Activated CD4-positive, alpha-beta T cell treated with anti-CD3 and anti-CD28 coated beads, Interleukin-2, amount 10 ng/mL, durations not matched to agents 24 days and 14 days (primary cell): Measurements from ENCODE around the gene DPYSL5. TPM values are rescaled to one million over a fixed set of nuclear protein-coding genes. Genes with fewer than 3 reads are reported as not detected.

Experiments
- DNase-seq: peaks from one replicate; pipeline ENCODE4 v3.0.0; 2022
- H3K27ac Mint-ChIP-seq: one replicate; pipeline ENCODE4 v1.8.0; 2022; ENCODE audit warnings: mild to moderate bottlenecking, mixed read lengths
- H3K27me3 Mint-ChIP-seq: one replicate; pipeline ENCODE4 v1.8.0; 2022; ENCODE audit warnings: mixed read lengths
- H3K36me3 Mint-ChIP-seq: one replicate; pipeline ENCODE4 v1.8.0; 2022; ENCODE audit warnings: low read depth, mild to moderate bottlenecking, mixed read lengths
- H3K4me1 Mint-ChIP-seq: one replicate; pipeline ENCODE4 v1.8.0; 2021; ENCODE audit warnings: mixed read lengths
- H3K4me3 Mint-ChIP-seq: one replicate; pipeline ENCODE4 v1.8.0; 2022; ENCODE audit warnings: mild to moderate bottlenecking, moderate library complexity, mixed read lengths
- H3K9me3 Mint-ChIP-seq: one replicate; pipeline ENCODE4 v1.8.0; 2021; ENCODE audit warnings: mixed read lengths
- intact Hi-C: fragments of 100-400 bp; cut with micrococcal nuclease; formaldehyde crosslinking; loops from one replicate; pipeline ENCODE4 v1.15.1; 2023
- total RNA-seq: library from RNA; stranded (reverse); gene quantifications from 2 replicates; pipeline ENCODE4 v1.2.3, GENCODE V29; 2022

The DPYSL5 gene
- total RNA-seq, 1 donor from 2014 or later: not detected

DNA sequence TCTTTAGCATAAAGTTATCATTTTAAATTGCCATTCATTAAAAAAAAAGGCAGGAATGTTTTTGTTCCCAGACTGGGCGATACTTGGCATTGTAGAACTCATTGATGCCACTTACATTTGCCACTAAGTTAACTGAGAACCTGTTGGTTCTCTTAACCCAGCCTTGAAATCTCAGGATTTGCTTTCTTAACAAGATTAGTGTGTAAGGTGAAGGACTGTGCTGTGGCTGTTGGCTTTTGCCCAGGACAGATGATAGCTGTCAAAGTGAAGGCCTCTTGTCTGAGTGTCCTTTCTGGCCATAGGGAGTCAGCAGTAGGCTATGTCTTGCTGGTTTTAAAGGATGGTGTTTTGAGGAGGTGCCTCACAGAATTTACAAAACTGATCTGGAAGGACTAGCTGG, 2.6 kb downstream of the DPYSL5 start:
- peaks cover 5% of the 10 kb centered on the region for H3K4me1 Mint-ChIP-seq
- DNase-seq: no peak
- peaks cover 58% of the 10 kb centered on the region for H3K27me3 Mint-ChIP-seq
- H3K36me3 Mint-ChIP-seq: no peaks in the 10 kb centered on the region
- intact Hi-C loops: no loop called here
- no peak overlapping the region for H3K4me3 Mint-ChIP-seq
- H3K27ac Mint-ChIP-seq: no peak overlapping the region
- H3K9me3 Mint-ChIP-seq: no peaks in the 10 kb centered on the region

DNA sequence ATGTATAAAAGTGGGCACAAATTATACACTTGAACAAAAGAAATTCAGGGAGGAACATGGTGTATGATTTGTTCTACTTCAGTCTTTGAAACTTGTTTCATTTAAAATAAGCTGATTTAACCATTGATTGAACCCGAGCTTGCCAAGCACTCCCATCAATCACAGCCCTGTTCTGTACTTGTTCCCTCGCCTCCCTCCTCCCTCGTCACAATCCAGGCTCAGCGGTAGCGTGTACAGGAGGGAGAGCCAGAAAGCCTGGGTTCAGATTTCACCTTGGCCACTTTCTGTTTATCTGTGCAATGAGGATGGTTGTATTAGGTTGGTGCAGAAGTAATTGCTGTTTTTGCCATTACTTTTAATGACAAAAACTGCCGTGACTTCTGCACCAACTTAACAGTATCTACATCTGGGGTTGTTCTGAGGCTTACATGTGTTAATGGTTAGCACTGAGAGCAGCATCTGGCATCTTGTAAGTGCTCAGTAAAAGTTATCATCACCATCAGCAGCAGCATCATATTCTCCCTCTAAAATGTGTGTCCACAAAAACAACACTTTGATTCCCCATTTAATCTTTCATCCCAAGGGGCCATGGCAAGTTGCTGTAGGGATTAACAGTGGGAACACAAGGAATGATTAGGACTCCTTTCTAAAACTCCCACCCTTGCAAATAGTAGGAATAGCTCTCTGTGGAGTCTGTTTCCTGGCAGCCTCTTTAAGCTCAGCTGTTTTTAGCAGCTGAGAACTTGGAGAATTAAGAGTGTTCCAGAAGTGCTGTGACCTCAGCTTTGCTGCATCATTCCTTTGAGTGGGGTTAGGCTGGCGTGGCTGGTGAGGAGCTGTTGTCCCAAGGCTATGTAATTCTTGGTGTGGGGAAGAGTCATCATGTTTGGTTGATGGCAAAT, 4.7 kb downstream of the DPYSL5 start:
- intact Hi-C loops: no loop called here
- Mint-ChIP-seq H3K4me1 (peaks cover 3% of the 10 kb centered on the region), H3K4me3 (no peak overlapping the region), H3K27me3 (peaks cover 49% of the 10 kb centered on the region), H3K27ac (no peak overlapping the region), H3K9me3 (no peaks in the 10 kb centered on the region), H3K36me3 (no peaks in the 10 kb centered on the region)
- DNase-seq: no peak

DNA sequence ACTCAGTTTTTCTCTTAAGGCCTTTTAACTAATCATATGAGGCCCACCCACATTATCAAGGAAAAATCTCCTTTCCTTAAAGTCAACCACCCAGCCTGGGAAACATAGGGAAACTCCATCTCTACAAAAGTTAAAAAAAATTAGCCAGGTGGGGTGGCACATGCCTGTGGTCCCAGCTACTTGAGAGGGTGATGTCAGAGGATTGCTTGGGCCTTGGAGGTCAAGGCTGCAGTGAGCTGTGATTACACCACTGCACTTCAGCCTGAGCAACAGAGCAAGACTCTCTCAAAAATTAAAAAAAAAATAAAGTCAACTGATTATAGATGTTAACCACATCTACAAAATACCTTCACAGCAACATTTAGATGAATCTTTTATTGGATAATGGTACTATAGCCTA, 5.8 kb downstream of the DPYSL5 start:
- H3K27ac Mint-ChIP-seq: no peak overlapping the region
- H3K36me3 Mint-ChIP-seq: no peaks in the 10 kb centered on the region
- peaks cover 50% of the 10 kb centered on the region for H3K27me3 Mint-ChIP-seq
- no peaks in the 10 kb centered on the region for H3K9me3 Mint-ChIP-seq
- peaks cover 3% of the 10 kb centered on the region for H3K4me1 Mint-ChIP-seq
- intact Hi-C loops: no loop called here
- H3K4me3 Mint-ChIP-seq: no peak overlapping the region
- DNase-seq: no peak

DNA sequence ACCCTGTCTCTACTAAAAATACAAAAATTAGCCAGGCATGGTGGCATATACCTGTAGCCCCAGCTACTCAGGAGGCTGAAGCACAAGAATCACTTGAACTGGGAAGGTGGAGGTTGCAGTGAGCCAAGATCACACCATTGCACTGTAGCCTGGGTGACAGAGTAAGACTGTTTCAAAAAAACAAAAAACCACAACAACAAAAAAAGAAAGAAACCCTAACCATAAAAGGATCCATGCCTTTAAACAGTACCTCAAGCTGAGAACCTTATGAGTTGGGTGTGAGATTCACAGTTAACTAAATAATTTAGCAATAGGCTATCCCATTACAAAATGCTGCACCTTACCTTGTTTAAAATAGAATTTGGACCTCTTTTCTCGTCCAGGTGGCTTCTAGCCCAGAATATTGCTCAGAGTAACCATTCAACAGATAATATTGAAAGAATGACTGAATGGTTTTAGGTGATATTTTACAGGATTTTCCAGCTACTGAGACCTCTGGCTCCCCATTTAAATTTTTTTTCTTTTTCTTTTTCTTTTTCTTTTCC, 6.4 kb downstream of the DPYSL5 start:
- no peak for DNase-seq
- no peaks in the 10 kb centered on the region for H3K9me3 Mint-ChIP-seq
- no peaks in the 10 kb centered on the region for H3K36me3 Mint-ChIP-seq
- H3K27ac Mint-ChIP-seq: no peak overlapping the region
- H3K27me3 Mint-ChIP-seq: peaks cover 47% of the 10 kb centered on the region
- H3K4me3 Mint-ChIP-seq: no peak overlapping the region
- no peaks in the 10 kb centered on the region for H3K4me1 Mint-ChIP-seq
- intact Hi-C loops: no loop called here

DNA sequence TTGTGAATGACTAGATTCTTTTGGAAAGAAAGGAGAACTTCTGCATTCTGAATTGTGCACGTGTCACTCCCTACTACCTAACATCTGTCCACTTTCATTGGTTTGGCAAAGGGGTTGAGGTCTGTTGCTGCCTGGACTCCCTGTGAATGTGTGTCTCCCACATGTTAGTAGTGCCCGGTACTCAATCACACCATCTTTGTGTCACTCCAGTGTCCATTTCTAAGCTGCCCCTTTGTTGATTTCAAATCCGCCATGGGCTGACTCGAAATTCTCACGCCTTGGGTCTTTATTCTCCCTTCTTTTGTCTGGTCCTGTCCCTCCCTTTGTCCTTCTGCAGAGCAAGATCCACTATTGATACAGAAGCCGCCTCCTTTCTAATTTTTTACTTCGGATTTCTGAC, 7.5 kb downstream of the DPYSL5 start:
- DNase-seq: no peak
- no peaks in the 10 kb centered on the region for H3K9me3 Mint-ChIP-seq
- H3K36me3 Mint-ChIP-seq: no peaks in the 10 kb centered on the region
- H3K27me3 Mint-ChIP-seq: peaks cover 49% of the 10 kb centered on the region
- H3K27ac Mint-ChIP-seq: no peak overlapping the region
- intact Hi-C loops: no loop called here
- H3K4me1 Mint-ChIP-seq: no peaks in the 10 kb centered on the region
- H3K4me3 Mint-ChIP-seq: no peak overlapping the region

DNA sequence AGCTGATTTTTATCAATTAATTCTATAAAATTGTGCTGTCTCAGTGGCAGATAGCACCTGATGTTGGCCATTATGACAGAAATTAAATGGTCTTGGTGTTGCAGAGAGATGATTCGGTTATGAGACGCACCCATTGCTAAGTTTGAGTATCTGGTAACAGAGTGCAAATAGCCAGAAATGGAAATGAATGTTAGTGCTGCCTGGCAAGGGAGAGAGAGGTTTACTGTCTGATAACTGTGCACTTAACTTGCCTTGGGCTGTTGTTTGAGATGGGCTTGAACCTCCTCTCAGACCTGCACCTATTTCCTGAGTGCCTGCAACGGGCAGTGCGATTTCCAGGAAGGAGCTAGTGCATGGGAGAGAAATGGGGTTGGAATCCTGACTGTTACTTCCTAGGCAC, 11.7 kb downstream of the DPYSL5 start:
- Mint-ChIP-seq H3K27ac (no peak overlapping the region), H3K36me3 (no peaks in the 10 kb centered on the region), H3K4me1 (no peaks in the 10 kb centered on the region), H3K9me3 (no peaks in the 10 kb centered on the region), H3K4me3 (no peak overlapping the region), H3K27me3 (peaks cover 34% of the 10 kb centered on the region)
- DNase-seq: no peak
- intact Hi-C loops: no loop called here

DNA sequence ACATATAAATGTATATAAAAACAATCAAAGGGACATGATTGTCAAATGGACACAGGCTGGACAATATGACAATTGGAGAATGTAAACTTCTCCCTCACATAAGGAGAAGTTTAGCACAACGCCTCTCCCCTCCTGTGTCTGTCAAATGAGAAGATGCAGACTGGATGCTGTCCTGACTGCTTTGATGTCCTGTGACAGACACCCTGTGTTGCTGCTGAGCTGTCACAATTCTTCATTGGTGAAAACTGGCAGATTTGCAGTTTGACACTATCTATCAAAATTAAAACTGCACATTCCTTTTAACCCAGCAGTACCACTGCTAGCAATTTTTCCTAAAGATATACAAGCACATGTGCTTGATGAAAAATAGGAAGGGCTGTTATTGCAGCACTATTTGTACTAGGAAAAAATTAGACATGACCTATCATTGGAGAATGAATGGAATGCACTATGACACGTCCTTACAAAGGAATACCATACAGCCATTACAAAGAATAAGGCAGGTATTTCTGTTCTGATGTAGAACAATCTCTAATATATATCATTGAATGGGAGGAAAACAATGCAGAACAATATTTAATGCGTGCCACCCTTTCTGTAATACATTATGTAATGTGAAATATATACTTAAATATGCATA, 12.4 kb downstream of the DPYSL5 start:
- no peak overlapping the region for H3K27ac Mint-ChIP-seq
- intact Hi-C loops: no loop called here
- H3K27me3 Mint-ChIP-seq: peaks cover 35% of the 10 kb centered on the region
- DNase-seq: no peak
- H3K4me3 Mint-ChIP-seq: no peak overlapping the region
- H3K36me3 Mint-ChIP-seq: no peaks in the 10 kb centered on the region
- no peaks in the 10 kb centered on the region for H3K9me3 Mint-ChIP-seq
- no peaks in the 10 kb centered on the region for H3K4me1 Mint-ChIP-seq

DNA sequence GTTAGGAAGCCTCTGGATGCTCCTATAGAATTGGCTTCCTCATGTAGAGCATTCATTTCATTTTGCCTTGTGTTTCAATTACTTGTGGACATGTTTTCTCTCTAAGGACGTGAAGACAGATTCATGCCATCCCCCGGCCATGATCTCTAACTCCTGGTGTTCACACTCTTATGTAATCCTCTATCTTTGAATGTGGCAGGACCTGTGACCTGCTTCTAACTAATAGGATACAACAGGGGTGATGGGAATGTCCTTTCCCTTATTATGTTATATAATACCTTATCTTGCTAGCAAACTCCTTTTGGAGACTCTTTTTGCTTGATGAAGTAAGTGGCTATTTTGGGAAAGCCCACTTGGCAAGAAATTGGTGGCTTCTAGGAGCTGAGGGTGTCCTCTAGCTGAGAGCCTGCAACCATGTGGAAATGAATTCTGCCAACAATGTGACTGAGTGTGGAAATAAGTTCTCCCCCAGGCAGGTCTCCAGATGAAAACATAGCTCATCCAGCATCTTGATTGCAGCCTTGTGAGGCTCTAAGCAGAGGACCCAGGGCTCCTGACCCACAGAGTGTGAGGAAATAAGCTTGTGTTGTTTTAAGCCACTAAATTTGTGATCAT, 13.8 kb downstream of the DPYSL5 start:
- Mint-ChIP-seq H3K4me1 (no peaks in the 10 kb centered on the region), H3K9me3 (no peaks in the 10 kb centered on the region), H3K4me3 (no peak overlapping the region), H3K36me3 (no peaks in the 10 kb centered on the region), H3K27me3 (peaks cover 26% of the 10 kb centered on the region), H3K27ac (no peak overlapping the region)
- DNase-seq: no peak
- intact Hi-C loops: no loop called here

DNA sequence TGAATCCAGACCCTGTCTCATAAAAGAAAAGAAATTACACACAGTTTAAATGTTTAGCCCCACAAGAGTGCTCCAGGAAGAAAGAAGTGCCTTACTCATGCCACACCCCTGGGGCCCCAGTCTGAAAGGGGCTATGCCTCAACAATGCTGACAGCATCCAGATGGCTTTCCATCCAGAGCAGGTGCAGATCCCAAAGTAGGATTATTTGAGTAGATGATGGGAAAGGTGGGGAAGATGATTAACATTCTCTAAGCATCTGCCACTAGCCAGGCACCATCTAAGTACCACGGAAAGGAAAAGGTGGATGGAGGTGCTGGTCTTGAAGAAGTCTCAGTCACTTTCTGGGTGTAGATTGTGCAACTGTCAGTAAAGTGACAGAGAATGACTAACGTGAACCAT, 16.3 kb downstream of the DPYSL5 start:
- peaks cover 23% of the 10 kb centered on the region for H3K27me3 Mint-ChIP-seq
- no peaks in the 10 kb centered on the region for H3K4me1 Mint-ChIP-seq
- no peaks in the 10 kb centered on the region for H3K9me3 Mint-ChIP-seq
- DNase-seq: no peak
- intact Hi-C loops: no loop called here
- H3K36me3 Mint-ChIP-seq: no peaks in the 10 kb centered on the region
- no peak overlapping the region for H3K27ac Mint-ChIP-seq
- H3K4me3 Mint-ChIP-seq: no peak overlapping the region

DNA sequence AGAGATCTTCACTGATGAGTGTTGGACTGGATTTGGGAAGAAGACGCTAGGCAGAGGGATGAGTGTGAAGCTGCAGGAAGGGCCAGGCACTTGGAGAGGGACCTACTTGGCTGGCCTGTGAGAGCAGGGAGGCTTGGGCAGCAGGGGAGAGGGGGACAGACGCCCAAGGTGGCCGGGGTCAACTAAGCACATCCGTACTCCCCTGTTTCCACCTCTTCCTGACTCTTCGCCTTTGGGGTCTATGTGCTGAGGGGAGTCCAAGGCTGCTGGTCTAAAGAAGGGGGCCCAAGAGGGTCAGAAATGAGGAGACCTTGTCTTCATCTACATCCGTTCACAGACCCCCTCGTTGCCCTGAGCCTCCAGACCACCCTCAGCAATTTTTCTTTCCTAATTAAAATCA, 16.7 kb downstream of the DPYSL5 start:
- Mint-ChIP-seq H3K9me3 (no peaks in the 10 kb centered on the region), H3K4me1 (no peaks in the 10 kb centered on the region), H3K27ac (no peak overlapping the region), H3K36me3 (no peaks in the 10 kb centered on the region), H3K4me3 (no peak overlapping the region), H3K27me3 (peaks cover 20% of the 10 kb centered on the region)
- intact Hi-C loops: no loop called here
- DNase-seq: no peak

DNA sequence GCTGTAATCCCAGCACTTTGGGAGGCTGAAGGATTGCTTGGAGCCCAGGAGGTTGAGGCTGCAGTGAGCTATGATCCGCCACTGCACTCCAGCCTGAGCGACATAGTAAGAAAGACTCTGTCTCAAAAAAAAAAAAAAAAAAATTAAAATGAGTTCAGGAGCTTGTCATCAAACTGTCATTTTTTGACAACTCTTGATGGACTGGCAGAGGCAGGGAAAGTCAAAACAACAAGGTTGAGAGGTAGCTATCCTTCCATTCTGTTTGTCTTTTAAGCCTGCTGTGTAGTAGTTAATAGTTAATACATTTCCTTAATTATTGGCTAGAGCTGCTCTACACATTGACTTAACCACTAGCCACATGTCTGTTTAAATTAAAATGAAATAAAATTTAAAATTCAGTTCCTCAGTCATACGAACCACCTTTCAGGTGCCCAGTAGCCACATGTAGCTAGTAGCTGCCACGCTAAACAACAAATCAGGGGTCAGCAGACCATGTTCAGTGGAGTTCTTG, 22.7 kb downstream of the DPYSL5 start:
- Mint-ChIP-seq H3K4me1 (no peaks in the 10 kb centered on the region), H3K27ac (no peak overlapping the region), H3K4me3 (no peak overlapping the region), H3K9me3 (no peaks in the 10 kb centered on the region), H3K27me3 (peaks cover 9% of the 10 kb centered on the region), H3K36me3 (no peaks in the 10 kb centered on the region)
- no peak for DNase-seq
- intact Hi-C loops: no loop called here

DNA sequence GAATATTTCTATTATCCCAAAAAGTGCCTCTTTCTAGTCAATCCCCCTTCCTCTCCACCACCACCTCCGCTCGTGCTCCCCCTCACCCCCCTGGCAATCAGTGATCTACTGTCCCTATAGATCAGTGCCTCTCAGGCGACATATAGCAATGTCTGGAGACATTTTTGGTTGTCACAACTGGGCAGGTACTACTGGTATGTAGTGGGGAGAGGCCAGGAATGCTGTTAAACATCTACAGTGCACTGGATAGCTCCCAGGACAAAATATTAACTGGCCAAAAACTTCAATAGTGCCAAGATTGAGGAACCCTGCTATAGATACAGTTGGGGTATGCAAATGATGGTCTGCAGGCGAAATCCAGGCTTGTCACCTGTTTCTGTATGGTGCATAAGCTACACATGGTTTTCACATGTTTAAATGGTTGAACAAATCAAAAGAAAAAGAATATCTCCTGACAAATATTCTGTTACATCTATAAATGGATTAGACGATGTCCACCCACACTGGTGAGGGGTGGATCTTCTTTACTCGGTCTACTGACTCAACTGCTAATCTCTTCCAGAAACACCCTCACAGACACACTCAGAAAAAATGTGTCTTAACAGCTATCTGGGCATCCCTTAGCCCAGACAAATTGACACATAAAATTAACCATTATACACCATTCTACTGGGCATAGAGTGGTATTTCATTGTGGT, 25.5 kb downstream of the DPYSL5 start:
- no peak for DNase-seq
- intact Hi-C loops: no loop called here
- Mint-ChIP-seq H3K36me3 (no peaks in the 10 kb centered on the region), H3K9me3 (no peaks in the 10 kb centered on the region), H3K4me3 (no peak overlapping the region), H3K4me1 (no peaks in the 10 kb centered on the region), H3K27ac (no peak overlapping the region), H3K27me3 (peaks cover 12% of the 10 kb centered on the region)

DNA sequence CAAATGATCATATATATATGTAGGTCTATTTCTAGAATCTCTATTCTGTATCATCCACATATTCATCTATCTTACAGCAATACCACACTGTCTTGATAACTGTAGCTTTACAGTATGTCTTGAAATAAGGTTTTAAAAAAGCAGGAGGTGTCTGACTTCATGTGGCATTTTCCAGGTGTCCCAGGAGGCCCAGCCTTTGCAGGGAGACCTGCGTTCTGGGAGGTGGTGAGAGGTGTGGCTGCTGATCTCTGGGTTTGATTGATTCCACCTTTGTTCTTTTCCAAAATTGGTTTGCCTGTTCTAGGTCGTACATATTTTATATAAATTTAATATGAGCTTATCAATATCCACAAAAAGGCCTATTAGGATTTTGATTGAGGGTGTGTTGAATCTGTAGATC, 26.6 kb downstream of the DPYSL5 start:
- H3K9me3 Mint-ChIP-seq: no peaks in the 10 kb centered on the region
- peaks cover 13% of the 10 kb centered on the region for H3K27me3 Mint-ChIP-seq
- no peak for DNase-seq
- H3K36me3 Mint-ChIP-seq: no peaks in the 10 kb centered on the region
- intact Hi-C loops: no loop called here
- H3K27ac Mint-ChIP-seq: no peak overlapping the region
- H3K4me1 Mint-ChIP-seq: no peaks in the 10 kb centered on the region
- H3K4me3 Mint-ChIP-seq: no peak overlapping the region
